ENCODE data around the gene TET3.

DNA sequence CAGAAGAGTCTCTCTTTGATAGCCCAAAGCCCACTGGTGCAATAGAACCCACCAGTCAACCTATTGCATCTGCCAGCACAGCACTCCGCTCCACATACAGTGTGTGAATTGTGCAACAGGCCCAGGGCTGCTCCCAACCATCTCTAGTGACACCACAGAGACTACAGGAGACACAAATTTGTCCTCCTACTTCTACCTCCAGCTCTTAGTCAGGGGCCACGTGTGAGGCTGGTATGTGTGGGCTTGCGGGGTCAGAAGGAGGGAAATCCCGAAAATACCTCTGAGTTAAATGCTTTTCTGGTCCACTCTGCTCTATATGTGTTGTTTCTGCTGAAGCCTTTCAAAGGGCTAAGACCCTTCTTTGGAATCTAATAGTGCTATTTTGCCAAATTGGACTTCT is 40.0 kb upstream of the TET3 start:
- TF ChIP-seq EZH2 (IDR thresholded peaks at IDR 0.05) = no peak
- TF ChIP-seq, protein P1, sequence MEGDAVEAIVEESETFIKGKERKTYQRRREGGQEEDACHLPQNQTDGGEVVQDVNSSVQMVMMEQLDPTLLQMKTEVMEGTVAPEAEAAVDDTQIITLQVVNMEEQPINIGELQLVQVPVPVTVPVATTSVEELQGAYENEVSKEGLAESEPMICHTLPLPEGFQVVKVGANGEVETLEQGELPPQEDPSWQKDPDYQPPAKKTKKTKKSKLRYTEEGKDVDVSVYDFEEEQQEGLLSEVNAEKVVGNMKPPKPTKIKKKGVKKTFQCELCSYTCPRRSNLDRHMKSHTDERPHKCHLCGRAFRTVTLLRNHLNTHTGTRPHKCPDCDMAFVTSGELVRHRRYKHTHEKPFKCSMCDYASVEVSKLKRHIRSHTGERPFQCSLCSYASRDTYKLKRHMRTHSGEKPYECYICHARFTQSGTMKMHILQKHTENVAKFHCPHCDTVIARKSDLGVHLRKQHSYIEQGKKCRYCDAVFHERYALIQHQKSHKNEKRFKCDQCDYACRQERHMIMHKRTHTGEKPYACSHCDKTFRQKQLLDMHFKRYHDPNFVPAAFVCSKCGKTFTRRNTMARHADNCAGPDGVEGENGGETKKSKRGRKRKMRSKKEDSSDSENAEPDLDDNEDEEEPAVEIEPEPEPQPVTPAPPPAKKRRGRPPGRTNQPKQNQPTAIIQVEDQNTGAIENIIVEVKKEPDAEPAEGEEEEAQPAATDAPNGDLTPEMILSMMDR (IDR thresholded peaks at IDR 0.05) = no peak
